UCSD-AML1 (cell line): ENCODE data around the gene PRKCD.

Experiments used
- DNase-seq: peaks from one replicate; lab custom pipeline; 2025; ENCODE audit not compliant: unreplicated experiment; lab: John Stamatoyannopoulos, UW

PRKCD gene

DNA sequence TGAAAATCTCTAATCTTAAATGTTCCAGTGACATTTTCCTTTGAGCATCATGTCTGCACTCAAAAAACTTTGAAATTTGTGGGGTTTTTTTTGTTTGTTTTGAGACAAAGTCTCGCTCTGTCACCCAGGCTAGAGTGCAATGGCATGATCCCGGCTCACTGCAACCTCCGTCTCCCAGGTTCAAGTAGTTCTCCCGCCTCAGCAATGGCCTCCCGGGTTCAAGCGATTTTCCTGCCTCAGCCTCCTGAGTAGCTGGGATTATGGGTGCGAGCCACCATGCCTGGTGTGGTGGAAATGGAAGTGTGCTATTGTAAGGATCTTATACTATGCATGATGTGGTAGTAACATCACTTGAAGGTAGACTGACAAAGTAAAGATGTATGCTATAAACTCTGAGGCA is 52.3 kb downstream of the PRKCD start:
- no peak for DNase-seq

- no peak for DNase-seq
Measured at GRCh38 chr3:53215816-53216215, 54.8 kb downstream of the PRKCD start.

GRCh38 chr3:53216723-53217122 is 55.7 kb downstream of the PRKCD start:
- DNase-seq, result no peak

DNA sequence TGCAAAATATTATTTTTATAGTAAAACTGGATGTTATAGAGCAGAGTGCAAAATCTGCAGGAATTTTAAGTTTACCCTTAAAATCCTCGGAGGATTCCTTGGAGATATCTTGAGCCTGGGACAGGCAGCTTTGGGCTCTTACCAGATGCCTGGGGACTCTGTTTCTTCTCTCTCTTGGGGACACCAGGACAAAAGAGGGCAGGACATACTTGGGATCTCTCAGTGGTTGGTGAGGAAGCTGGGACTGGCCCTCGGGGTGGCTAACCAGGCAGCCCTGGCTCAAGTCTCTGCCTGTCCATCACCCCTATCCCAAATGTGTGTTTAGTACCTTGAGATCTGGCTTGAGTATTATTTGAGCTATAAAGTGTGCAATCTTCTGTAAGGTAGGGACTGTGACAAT is 56.2 kb downstream of the PRKCD start:
- no peak for DNase-seq

DNA sequence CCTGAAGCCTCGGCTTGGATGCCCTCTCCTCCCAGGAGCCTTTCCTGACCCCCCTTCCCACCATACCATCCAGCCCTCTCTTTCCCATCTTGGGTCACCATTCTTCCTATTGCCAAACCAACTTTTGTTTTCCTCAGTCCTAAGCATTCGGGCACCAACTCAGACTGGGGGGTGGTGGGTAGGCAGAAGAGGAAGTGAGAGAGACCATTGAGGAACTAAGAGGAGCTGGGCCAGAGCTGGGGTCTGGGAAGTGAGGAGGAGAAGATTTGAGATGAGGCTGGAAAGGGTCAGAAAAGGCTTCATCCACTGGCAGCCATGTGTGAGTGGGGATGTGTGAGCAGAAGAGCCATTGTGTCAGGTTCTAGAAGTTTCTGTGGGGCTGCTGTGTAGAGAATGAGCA is 57.1 kb downstream of the PRKCD start:
- no peak for DNase-seq

DNA sequence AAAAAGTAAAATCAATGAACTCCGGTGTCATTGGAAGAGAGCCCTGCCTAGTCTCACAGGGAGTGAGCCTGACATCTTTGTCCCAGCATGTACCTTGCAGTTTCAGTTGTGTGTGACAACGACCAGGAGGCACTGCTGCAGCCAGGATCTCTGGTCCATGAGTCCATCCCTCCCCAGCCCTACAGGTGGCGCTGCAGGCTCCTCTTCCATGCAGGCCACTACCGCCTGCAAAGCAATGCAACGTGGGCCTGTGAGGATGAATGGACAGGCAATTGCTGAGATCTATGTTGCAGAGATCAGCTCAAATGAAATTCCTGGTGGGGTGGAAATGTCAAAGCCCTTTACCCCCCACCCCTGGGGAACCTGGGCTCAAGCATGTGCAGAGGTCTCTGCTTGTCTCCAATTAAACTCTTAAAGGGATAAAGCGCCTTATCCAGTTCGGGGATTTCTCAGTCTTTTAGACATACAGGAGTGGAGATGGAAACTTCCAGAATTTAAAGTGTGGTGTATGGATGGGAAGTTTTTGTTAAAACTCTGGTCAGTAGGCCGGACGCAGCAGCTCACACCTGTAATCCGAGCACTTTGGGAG is 59.0 kb downstream of the PRKCD start:
- peak; percentile 85 for DNase-seq

GRCh38 chr3:53221345-53221744 is 60.3 kb downstream of the PRKCD start:
- no peak for DNase-seq

GRCh38 chr3:53221827-53222182 is 60.8 kb downstream of the PRKCD start:
- no peak for DNase-seq

- no peak for DNase-seq
Measured at GRCh38 chr3:53222183-53222901, 61.3 kb downstream of the PRKCD start.

DNA sequence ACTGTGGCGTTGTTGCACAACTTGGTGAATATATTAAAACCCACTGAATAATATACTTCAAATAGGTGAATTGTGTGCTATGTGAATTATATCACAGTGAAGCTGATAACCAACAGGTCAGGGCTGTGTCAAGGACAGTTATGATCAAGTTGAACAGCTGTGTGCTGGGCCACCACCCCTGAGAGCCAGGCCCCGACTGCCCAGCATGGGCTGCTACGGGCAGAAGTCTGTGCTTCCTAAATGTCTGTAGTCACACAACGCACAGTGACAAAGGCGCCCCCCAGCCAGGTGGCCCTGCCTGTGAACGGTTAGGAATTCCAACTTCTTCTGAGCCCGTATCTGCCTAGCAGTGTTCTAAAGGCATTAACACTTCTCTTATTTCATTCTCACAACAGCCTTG is 62.0 kb downstream of the PRKCD start:
- DNase-seq, result no peak

GRCh38 chr3:53223541-53223966 is 62.5 kb downstream of the PRKCD start:
- no peak for DNase-seq

GRCh38 chr3:53224026-53224425 is 63.0 kb downstream of the PRKCD start:
- no peak for DNase-seq

GRCh38 chr3:53224536-53224935 is 63.5 kb downstream of the PRKCD start:
- DNase-seq, result no peak

DNA sequence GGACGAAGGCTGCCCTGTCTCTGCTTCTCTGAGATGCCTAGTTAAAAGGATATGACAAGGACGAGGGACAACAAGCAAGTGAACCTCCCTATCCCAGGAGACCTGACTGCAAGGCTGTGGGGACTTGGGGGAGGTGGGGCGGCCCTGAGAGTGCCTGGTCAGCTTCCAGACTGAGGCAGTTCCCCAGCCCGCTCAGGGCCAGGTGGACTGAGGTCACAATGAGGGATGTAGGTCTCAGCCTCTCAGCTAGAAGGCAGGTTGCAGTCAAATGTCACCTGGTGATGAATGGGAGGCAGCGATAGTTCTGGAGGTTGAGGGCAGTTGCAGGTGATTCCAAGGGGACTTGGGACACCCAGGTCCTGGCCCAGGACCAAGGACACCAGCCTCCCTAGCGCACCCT is 64.2 kb downstream of the PRKCD start:
- DNase-seq, result no peak

- DNase-seq, result no peak
Measured at GRCh38 chr3:53225651-53226050, 64.6 kb downstream of the PRKCD start.

- no peak for DNase-seq
Measured at GRCh38 chr3:53226142-53226840, 65.3 kb downstream of the PRKCD start.

- DNase-seq, result no peak
Measured at GRCh38 chr3:53226841-53227407, 65.9 kb downstream of the PRKCD start.

DNA sequence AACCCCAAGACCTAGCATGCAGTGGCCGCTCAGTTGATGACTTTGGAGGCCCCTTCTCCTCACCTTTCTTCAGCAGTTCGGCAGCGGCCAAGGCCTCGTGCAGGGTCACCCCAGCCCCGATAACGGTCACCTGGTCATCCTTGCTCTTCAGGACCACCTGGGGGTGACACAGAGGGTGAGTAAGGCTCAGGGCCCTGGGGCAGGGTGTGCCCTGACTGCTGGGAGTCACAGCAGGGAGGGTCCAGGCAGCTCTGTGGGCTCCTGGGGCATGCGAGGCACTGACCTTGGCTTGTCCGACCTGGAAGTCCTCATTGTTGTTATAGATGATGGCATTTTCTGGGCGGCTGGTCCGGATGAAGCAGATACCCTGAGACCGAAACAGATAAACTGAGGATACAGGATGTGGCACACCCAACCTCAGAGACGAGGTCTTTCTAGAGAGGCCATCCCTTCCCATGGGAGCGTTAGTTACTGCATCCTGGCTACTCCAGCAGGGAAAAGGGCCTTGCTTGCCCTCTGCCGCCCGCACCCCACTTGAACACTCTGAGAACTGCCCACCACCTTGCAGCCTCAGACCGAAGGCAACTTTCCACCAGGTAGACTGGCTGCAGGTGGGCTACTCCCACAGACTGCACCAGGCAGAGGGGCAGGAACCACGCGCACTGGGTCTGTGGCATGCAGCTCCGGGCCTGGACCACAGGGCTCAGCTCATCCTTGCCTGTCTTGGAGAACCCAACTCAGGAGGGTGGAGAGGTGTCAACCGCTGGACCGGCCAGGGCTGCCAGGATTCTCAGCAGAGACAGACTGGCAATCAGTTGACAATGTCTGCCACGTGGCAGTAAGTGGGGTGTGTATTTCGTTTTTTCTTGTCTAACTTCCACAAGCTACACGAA is 67.2 kb downstream of the PRKCD start:
- no peak for DNase-seq

DNA sequence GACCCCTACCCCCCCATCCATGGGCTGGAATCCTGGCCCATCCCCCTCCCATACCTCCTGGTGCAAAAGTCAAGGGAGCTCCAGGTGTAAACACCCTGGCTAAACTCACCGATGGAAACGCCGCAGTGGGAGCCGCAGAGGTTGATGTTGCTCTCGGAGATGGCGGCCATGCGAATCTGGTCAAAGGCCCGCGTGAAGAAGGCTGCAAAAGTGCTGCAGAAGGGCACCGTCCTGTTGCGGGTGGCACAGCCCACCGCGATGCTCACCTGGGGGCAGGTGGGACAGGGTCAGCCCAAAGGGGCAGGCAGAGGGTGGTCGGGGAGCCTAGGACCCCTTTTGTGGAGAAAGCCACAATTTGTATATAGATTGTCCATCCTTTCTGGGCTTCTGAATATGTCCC is 68.2 kb downstream of the PRKCD start:
- no peak for DNase-seq

GRCh38 chr3:53229606-53230005 is 68.6 kb downstream of the PRKCD start:
- no peak for DNase-seq

DNA sequence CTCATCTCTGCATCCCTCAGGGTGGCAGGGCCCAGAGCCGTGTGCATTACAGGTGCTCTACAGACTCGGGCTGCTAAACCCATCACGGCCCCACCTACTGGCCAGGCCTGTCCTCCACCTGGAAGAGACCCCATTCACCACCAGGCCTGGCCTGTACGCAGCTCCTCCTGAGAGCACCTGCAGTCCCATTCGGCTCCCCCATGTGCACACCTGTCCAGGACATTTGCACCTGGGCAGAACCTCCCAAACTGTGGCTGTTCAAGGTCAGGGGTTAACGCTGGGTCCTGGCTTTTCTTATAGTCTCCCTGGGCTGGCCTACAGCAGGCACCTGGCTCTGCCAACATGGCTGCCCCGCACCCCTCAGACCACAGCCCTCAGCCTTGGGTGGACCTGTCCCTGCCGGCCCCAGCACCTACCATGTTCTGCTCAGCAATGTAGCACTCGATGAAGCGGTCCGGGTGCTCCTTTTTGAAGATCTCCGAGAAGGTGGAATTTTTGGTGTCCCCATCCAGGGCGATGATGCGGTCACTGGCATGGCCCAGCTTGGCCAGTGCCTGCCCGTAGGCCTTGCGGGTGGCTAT is 69.1 kb downstream of the PRKCD start:
- no peak for DNase-seq
